SHP77 treated with DMSO at 0.1 percent for 48 hours (cell line): ENCODE data around the gene DGKQ.
"Not testable (repeated sequence)": the region's sequence is repeated elsewhere in the genome, so short reads cannot be mapped to it uniquely, and the experiment has no call there.

Experiments used
- DNase-seq: peaks from one replicate; lab custom pipeline; 2025; lab: John Stamatoyannopoulos, UW

The DGKQ gene

DNA sequence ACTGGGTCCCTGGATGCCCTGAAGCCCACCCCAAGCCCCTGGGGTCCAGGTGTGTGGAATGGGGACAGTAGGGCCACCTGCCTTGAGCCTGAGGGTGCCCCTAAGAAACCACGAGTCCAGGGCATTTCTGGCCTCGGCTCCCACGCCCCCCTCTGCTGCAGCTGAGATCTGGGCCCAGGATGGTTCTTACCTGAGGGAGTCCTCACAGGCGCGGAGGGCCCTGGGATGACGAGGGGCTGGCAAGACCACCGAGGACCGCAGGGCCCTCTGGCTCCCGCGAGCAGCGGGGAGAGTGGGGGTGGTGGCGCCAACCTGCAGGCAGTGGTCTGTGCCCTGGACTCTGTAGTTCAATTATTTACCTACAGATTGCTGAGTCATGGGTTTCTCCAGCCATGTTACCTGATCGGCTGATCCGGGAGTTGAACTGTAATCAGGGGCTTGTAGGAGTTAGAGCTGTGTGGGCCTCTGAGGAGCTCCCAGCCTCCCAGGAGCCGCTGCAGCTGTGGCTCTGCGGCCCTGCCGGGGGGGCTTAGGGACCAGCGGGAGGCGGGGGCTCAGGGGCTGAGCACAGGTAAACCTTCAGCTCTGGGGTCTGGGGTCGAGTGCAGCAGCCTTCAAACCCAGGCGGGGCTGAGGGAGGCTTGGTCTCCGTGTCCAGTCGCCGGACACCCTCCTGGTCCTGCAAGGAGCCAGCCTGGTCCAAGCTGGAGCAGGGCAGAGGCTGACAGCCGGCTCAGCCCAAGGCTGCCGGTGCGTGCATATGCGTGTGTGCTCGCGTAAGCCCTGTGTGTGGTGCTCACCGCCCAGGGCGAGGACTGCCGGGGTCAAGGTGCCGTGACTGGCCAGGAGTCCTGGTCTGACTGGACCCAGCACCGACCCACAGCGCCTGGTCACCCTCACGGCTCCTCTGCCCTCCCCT is 20.0 kb upstream of the DGKQ start, which contains the start of gene SLC26A1:
Gene SLC26A1 (minus strand): TSS at position 294 of the 919 bp plus-strand sequence. CDS start 1,701 bp downstream, outside the sequence.
- no peak for DNase-seq

DNA sequence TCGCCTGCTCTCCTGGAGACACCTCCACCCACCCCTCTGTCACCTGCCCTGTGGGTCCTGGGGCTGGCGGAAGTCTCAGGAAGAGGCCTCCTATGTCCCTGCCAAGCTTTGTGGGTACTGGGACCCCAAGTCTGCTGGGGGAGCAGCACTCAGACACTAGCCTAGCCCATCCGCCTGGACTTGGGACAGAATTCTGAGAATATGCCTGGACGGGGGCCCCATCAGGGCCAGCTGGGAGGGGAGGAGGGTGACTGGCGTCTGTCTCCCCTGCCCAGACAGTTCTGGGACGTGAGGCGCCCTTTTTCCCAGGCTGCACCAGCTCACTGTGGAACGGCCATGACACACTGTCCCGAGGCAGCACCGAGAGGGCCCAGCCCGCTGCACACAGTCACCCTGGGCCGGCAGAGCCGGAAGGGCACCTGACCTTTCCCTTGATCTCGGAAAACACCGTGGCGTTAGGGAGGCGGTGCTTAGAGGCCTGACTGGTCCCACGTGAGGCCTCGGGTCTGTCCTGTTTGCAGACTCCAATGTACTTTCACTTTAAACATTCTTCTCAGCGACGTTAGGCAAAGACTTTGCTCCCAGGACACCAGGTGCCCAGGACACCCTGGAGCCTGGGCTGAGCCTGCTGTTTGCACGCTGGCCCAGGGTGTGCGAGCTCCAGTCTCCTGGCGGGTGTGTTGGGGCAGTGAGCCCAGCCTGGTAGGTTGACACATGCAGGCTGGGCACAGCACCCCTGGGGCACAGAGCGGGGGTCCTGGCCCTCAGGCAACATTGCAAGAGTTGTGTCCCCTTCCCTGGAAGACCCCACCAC is 19.1 kb upstream of the DGKQ start:
- no peak for DNase-seq

DNA sequence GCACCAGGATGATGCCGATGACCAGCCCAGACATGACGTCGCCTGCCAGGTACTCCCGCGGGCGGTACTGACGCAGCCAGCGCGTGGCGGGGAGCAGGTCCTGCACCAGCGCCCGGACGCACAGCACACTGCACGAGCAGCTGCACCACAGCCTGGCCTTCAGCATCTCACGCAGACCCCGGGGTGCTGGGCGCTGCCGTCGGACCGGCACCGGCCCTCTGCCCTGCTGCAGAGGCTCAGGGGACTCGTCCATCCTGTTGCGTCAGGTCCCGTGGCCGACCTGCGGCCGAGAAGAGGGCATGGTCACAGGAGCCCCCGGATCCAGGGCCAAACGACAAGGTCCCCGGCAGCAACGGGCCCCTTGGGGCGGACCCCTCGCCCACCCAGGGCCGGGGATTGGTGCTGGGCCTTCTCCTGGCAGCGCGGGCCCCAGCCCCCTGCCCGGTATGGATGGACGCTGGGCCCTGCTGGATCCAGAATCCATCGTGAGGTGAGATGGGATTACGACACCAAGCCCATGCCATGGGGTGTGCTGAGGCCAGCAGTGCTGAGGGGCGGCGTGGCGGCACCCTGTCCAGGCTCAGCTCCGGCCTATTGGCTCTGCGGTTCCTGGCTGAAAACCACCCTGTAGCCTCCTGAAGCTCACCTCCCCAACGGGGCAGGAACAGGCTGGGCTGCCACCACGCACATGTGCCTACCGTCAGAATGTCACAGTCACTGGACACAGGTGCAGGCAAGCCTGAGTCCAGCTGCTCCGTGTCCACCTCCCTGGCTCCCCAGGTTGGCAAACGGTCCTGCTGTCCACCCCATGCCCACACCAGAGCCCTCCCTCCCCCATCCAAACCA is 18.3 kb upstream of the DGKQ start:
- no peak for DNase-seq

DNA sequence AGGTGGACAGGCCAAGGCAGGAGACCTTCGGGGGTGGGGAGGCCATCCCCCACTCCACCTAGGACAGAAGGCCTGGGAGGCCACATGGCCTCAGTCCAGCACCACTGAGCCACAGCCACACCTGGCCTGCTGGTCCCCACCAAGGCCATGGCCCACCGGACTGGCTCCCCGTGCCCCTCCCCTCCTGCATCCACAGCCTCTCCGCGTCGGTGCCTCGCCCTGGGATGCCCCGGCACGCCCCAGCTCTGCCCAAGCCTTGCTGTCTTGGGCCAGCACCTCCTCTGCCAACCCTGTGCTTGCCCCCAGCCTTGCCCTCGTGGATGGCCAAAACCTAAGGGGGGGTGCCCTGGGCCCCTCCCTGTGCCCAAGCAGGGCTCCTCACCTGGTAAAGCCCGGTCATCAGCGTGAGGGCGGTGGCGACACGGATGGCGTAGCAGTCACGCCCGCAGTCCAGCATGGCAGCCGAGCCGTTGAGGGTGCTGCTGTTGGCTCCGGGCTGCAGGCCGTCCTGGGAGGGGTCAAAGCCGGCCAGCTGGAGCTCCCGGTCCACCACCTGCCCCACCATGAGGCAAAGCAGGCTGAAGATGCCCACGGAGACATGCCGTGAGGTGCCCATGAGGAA is 17.5 kb upstream of the DGKQ start:
- DNase-seq: no peak

DNA sequence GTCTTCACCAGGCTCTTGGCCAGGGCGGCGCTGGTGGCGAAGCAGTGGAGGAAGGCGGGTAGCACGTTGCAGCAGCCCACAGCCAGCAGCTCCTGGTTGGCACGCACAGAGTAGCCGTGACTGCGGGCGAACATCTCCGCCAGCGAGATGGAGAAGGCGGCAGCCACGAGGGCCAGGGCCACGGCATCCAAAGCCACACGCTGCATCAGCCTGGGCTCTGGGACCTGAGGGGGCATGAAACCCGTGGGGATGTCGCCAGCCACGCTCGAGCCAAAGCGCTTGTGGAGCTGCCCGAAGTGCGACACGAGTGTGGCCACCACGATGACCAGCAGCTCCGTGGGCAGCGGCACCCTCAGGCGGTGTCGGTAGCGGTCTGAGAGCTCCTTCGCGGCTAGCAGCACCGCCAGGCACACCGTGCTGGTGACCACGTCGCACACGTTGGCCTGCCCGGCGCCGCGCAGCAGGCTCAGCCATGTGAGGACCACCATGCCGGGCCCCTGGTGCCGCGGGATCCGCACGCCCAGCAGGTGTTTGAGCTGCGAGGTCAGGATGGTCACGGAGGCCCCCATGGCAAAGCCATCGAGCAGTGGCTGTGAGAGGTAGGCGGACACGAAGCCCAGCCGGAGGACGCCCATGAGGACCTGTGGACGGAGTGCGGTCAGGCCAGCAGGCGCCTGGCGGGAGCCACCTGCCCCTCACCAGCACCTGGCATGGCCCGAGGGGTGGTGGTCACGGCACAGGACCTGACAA is 16.5 kb upstream of the DGKQ start:
- no peak for DNase-seq

DNA sequence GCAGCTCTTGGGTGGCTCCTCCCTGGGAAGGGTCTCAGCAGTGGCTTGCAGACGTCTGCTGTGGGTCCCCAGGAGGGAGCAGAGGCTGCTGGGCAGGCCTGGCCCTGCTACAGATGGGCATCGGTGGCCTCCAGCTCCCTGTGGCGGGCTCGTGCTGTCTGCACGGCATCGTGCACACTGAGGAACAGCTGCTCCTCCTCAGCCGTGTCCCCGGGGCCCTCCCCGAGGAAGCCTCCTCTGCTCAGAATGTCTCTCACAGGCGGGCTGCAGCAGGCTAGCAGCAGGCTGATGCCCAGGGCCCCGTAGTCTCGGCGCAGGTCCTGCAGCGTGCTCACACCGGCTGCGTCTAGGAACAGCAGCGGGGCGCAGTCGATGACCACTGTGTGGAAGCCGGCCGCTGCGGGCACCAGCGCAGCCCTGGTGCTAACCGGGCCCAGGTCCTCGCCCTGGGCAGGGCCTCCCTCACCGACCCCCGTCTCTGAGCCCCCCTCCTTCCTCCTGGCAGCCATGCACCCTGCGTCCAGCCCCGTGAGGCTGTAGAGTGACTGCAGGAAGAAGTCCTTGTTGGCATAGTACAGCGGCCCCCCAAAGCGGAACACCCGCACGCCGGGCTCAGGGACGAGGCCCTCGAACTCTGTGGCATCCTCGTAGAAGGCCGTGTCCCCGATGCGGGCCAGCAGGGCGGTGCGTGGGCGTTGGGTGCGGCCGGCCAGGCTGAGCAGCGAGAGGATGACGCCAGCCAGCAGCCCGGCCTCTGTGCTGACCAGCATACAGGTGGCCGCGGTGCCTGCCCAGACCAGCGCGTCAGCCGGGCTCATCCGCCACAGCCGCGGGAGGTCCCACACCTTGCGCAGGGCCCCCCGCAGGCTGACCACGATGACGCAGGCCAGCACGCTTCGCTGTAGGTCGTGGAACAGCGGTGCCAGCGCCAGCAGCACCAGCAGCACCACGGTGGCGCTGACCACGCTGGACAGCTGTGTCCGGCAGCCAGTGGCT is 15.7 kb upstream of the DGKQ start:
- DNase-seq: no peak

DNA sequence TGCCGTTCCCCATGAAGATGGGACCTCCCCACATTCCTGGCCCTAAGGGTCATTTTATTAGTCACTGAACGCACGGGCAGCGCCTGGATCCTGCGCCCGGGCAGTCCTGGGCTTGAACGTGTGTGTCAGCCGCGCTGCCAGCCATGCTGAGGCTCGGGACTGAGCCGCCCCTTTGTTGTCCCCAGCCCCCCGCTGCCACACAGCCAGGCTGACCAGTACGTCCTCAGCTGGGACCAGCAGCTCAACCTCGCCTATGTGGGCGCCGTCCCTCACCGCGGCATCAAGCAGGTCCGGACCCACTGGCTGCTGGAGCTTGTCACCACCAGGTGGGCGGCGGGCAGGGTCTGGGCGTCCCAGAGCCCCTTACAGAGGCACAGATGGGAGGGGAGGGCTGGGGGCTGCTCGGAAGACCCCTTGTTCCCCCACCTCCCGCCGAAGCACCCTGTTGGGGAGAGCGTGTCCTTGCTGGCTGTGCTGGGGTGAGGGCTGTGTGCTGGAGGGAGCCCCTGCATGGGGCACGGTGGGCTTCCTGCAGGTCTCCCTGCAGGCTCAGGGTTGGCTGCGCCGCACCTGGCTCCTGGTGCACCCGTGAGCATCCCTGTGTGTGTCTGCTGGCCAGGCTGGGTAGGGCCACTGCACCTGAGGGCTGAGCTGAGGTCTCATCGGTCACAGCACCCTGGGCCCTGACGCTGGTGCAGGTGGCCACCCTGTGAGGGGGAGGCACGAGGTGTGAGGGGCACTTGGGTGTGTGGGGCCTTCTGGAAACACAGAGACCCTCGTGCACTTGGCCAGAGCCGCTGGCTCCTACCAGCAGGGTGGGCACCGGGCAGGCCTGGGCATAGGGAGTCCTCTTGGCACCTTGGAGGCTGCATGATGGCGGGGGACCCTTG is 14.5 kb upstream of the DGKQ start:
- no peak for DNase-seq

DNA sequence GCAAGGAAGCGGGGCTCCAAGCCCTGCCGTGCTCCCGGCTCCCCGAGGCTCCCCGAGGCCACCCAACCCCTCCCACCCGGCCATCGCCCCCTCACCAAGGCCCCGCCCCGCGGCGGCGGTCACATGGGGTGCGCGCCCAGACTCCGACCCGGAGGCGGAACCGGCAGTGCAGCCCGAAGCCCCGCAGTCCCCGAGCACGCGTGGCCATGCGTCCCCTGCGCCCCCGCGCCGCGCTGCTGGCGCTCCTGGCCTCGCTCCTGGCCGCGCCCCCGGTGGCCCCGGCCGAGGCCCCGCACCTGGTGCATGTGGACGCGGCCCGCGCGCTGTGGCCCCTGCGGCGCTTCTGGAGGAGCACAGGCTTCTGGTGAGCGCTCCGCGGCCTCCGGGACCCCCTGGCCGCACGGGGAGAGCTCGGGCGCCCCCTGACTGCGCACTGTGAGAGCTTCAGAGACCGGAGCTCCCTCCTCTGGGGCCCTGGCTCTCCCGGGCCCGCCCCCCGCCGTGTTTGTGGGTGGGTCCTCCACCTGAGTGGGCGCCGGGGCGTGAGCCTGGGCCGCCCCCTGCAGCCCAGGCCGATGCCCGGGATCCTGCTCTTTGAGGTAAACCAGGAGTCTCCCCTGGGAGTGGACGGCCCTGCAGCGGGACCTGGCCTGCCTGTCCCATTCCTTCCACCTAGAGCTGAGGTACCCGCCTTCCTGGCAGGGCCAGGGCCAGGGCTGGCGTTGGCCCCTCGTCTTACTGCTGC is 13.7 kb upstream of the DGKQ start, which contains the start of gene IDUA:
Gene IDUA (plus strand): TSS at position 166 of the 745 bp plus-strand sequence. CDS start 41 bp downstream, at position 207.
- DNase-seq: no peak

DNA sequence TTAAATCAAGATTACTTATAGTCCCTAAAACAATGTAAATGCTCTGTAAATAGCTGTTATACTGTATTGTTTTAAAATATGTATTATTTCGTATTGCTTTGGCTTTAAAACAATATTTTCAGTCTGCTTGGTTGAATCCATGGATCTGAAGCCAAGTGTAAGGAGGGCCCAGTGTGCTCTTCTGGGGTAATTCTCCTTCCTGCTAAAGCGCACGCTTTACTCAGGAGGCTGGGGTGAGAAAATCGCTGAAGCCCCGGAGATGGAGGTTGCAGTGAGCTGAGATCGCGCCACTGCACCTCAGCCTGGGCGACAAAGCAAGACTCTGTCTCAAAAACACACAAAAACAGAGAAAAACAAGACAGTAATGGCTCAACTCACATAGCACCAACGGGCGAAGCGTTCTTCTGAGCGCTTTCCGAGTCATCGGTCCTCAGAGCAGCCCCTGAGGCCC is 13.1 kb upstream of the DGKQ start:
- DNase-seq: no peak

DNA sequence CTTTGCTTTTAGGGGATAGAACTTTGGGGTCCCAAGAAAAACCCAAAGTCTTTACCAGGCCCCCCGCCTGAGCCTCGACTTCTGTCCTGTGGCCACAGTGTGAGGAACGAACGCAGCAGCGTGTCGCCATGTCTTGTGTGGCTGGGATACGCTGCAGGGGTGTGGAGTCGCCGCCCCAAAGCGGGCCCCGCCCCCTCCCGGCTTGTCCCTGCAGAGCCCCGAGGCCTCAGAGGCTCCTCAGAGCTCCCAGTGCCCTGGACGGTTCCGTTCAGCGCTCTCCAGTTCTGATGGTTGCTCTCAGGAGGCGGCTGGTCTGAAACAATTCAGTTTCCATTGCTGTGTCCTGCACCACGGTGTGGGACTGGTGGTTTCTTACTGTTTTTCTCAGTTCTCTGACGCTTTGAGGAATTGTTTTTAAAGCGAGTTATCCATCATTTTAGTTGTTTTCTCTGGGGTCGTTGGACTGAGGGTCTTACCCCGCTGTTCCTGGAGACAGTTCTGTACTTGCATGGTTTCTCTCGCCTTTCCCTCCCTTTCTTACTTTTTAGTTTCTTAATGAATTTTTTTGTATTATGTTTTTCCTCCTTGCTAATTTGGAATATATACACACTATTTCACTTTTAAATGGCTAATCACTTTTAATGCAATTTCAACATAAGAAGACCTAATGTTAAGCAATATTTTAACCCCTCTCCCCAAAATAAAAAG is 11.9 kb upstream of the DGKQ start:
- no peak for DNase-seq

DNA sequence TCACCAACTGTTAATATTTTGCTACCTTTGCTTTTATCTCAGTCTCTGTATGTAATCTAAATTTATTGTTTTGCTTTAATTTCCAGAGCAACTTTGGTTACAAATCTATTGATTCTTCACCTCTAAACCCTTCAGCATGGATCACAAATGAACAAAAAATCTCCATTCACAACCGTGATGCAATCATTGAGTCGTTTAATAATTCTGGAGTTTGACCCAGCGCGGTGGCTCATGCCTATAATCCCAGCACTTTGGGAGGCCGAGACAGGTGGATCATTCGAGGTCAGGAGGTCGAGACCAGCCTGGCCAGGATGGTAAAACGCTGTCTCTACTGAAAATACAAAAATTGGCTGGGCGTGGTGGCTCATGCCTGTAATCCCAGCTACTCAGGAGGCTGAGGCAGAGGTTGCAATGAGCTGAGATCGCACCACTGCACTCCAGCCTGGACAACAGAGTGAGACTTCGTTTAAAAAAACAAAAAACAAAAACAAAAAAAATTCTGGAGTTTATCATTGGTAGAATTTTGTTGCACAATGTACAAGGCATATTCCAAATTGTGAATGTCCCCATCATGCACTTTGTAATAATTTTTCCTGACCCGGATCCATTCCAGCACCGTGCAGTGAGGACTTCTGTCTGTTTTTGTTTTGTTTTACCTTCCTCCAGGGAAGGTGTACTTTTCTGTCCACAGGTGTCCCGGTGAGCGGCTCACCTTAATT is 11.1 kb upstream of the DGKQ start:
- no peak for DNase-seq

DNA sequence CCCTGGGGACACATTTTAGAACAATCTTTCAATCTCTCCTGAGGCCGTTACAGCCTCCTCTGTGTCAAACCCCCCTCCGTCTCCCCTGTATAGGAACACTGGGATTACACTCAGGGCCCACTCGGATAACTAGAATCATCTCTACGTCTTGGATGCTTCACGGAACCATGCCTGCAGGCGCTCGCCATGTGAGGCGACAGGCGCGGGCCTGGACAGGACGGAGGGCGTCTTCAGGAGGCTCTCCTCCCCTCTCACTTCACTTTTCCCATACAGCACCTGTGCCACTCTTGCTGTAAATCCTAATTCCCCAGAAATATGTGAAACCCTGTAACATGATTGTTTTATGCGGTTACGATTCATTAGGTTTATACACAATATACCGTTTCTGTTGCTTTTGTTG is 9.4 kb upstream of the DGKQ start:
- no peak for DNase-seq

DNA sequence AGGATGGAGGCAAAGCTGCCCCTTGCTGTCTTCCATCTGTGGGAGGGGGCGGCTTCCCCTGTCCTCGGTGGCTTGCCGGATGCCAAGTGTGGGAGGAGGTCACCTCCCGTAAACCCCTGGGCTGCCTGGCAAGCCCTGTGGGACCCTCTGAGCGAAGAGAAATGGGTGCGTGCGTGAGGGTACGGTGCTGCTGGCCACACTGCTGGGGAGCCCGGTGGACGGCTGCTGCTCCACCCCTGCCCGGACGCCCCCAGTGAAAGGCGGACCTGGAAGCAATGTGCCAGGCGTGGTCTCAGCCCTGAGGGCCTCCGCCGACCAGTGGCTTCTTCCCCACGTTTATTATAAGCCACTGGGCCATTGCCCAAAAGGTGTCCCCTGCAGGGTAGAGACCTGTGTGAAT is 8.9 kb upstream of the DGKQ start:
- no peak for DNase-seq

DNA sequence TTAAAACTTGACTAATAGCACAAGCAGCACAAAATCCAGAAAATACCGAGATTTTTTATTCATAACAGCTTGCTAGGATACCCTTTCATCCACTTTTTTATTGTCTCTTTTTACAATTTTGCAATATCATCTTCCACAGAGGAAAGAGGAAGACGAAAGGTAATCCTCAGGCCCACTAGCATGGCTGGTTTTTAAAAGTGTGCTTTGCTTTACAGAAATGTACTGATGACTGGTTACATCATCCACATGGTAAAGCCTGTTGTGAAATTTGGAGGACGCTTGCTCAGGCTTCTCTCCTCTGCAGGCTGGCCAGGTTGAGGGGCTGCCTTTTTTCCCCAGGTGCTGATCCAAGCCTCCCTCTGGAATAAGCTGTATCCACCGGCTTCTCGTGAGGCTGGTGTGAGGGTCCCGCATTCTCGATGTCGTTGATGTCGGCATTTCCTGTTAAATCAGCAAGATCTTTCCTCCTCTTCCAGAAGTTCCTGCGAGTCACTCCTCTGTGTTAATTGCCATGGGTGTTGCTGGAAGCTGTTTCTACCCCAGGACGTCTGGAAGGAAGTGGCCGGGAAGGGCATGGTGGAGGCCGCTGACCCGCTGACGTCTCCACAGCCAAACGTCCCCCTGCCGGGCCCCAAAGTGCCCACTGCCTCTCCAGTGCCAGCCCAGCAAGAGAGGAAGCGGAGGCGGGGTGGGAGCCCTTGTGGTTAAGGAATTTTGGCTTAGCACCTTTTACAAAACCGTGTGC is 5.8 kb upstream of the DGKQ start:
- DNase-seq: no peak

DNA sequence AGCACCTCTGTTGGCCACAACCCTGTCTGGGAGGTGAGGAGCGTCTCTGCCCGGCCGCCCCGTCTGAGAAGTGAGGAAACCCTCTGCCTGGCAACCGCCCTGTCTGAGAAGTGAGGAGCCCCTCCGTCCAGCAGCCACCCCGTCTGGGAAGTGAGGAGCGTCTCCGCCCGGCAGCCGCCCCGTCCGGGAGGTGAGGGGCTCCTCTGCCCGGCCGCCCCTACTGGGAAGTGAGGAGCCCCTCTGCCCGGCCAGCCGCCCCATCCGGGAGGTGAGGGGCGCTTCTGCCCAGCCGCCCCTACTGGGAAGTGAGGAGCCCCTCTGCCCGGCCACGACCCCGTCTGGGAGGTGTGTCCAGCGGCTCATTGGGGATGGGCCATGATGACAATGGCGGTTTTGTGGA is 2.6 kb upstream of the DGKQ start:
- DNase-seq: not testable (repeated sequence)

DNA sequence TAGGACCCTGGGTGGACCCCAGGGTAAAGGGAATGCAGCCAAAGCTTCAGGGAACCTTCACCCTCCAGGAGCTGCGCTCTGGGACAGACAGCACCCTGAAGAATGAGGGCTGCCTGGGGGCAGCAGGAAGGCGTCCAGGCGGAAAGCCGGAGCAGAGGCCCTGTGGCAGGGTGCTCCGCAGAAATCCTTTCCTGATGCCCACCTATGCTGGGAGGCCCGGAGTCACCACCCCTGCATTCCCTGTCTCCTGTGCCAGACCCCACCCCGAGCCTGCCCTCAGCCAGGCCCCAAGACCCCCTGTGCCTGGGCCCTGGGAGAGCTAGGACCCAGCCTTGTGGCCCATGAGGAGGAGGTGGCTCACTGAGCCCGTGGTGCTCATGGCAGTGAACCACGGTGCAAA is 1.3 kb upstream of the DGKQ start:
- DNase-seq: no peak
